NCI-H345 treated with DMSO at 0.1 percent for 48 hours (cell line): ENCODE data around the gene PA2G4.

Experiments
- DNase-seq: peaks from one replicate; lab custom pipeline; 2025; ENCODE audit not compliant: unreplicated experiment; lab: John Stamatoyannopoulos, UW

PA2G4 gene

GRCh38 chr12:56122637-56123036, 18.3 kb downstream of the PA2G4 start:
- no peak for DNase-seq

GRCh38 chr12:56124133-56124532, 19.8 kb downstream of the PA2G4 start:
- no peak for DNase-seq

- no peak for DNase-seq
These were observed 22.4 kb downstream of the PA2G4 start for GRCh38 chr12:56126732-56127239.

GRCh38 chr12:56127485-56127887, 23.1 kb downstream of the PA2G4 start:
- no peak for DNase-seq

- DNase-seq = peak; percentile 98
These were observed 23.7 kb downstream of the PA2G4 start, which contains the start of gene ESYT1 for GRCh38 chr12:56127888-56128669. ESYT1 (plus strand) TSS chr12:56128267; CDS start chr12:56128320, 53 bp downstream.

GRCh38 chr12:56128670-56129205, 24.4 kb downstream of the PA2G4 start:
- DNase-seq = no peak

GRCh38 chr12:56129206-56129941, 25.0 kb downstream of the PA2G4 start:
- DNase-seq = no peak

- no peak for DNase-seq
These were observed 25.7 kb downstream of the PA2G4 start for GRCh38 chr12:56129942-56130495.

GRCh38 chr12:56130876-56131275, 26.5 kb downstream of the PA2G4 start:
- DNase-seq = no peak

- no peak for DNase-seq
These were observed 30.5 kb downstream of the PA2G4 start for GRCh38 chr12:56134897-56135296.

- no peak for DNase-seq
These were observed 33.7 kb downstream of the PA2G4 start for GRCh38 chr12:56137853-56138571.

- no peak for DNase-seq
These were observed 37.8 kb downstream of the PA2G4 start for GRCh38 chr12:56141946-56142784.

- DNase-seq = no peak
These were observed 38.9 kb downstream of the PA2G4 start for GRCh38 chr12:56143217-56143616.

GRCh38 chr12:56143870-56144269, 39.5 kb downstream of the PA2G4 start:
- DNase-seq = no peak

GRCh38 chr12:56145217-56145616, 40.9 kb downstream of the PA2G4 start:
- DNase-seq = no peak

- DNase-seq = no peak
These were observed 42.4 kb downstream of the PA2G4 start for GRCh38 chr12:56146492-56147460.

GRCh38 chr12:56150563-56150962, 46.2 kb downstream of the PA2G4 start:
- DNase-seq = no peak

GRCh38 chr12:56151672-56152131, 47.3 kb downstream of the PA2G4 start:
- DNase-seq = peak; percentile 78
